CD4-positive, alpha-beta memory T cell (primary cell): ENCODE data around the gene SFXN5. TPM values are rescaled to one million over a fixed set of nuclear protein-coding genes. Genes with fewer than 3 reads are reported as not detected.
A peak's percentile ranks its signal among the peaks of the same experiment; 100 is the strongest.

Experiments
- CTCF ChIA-PET: fragments of 350-600 bp; sonication (Branson Sonifier 250); formaldehyde crosslinking; loops from one replicate; lab custom pipeline; 2021; ENCODE audit warnings: inconsistent platforms; ENCODE audit not compliant: partially characterized antibody; lab: Charles Lee
- POLR2A ChIA-PET: fragments of 350-600 bp; sonication (Branson Sonifier 250); formaldehyde crosslinking; loops from one replicate; lab custom pipeline; 2021; ENCODE audit not compliant: partially characterized antibody; lab: Charles Lee
- DNase-seq, 5 donors: peaks; one replicate each; pipeline versions ENCODE4 v3.0.0 to v3.0.0-alpha.2; 2020 to 2022; ENCODE audit warnings: mixed read lengths in 1 of 5
- H3K27ac ChIP-seq: one replicate; pipeline ENCODE4 v1.7.0; 2013; ENCODE audit warnings: low read depth, low read length
- H3K27me3 ChIP-seq: 2 replicates; pipeline ENCODE4 v1.7.0; 2013; ENCODE audit warnings: mild to moderate bottlenecking, low read length, moderate library complexity; ENCODE audit not compliant: insufficient read depth
- H3K36me3 ChIP-seq: 2 replicates; pipeline ENCODE4 v1.7.0; 2013; ENCODE audit warnings: mild to moderate bottlenecking, low read length, moderate library complexity; ENCODE audit not compliant: insufficient read depth
- H3K4me1 ChIP-seq: 2 replicates; pipeline ENCODE4 v1.7.0; 2013; ENCODE audit warnings: mild to moderate bottlenecking, low read length, moderate library complexity; ENCODE audit not compliant: insufficient read depth
- H3K4me3 ChIP-seq, 2 donors: one replicate each; pipeline ENCODE4 v1.7.0; 2013; ENCODE audit warnings: low read length in 2 of 2, mild to moderate bottlenecking in 1 of 2
- H3K9me3 ChIP-seq, 2 donors: one replicate each; pipeline ENCODE4 v1.7.0; 2013; ENCODE audit warnings: low read length in 2 of 2, control low read depth in 1 of 2; ENCODE audit not compliant: control insufficient read depth in 1 of 2
- H3K27ac Mint-ChIP-seq, 7 donors: one replicate each; pipeline ENCODE4 v1.8.0; 2020 to 2021; ENCODE audit warnings: mixed read lengths in 7 of 7, mild to moderate bottlenecking in 6 of 7, inconsistent platforms in 3 of 7, moderate library complexity in 3 of 7
- H3K27me3 Mint-ChIP-seq, 2 donors: one replicate each; pipeline ENCODE4 v1.8.0; 2020 to 2021; ENCODE audit warnings: mixed read lengths in 2 of 2
- H3K36me3 Mint-ChIP-seq, 2 donors: one replicate each; pipeline ENCODE4 v1.8.0; 2020 to 2021; ENCODE audit warnings: mixed read lengths in 2 of 2, inconsistent platforms in 1 of 2, mild to moderate bottlenecking in 1 of 2
- H3K4me1 Mint-ChIP-seq, 4 donors: one replicate each; pipeline ENCODE4 v1.8.0; 2020 to 2021; ENCODE audit warnings: mixed read lengths in 4 of 4, mild to moderate bottlenecking in 1 of 4
- H3K4me3 Mint-ChIP-seq, 8 donors: one replicate each; pipeline ENCODE4 v1.8.0; 2020 to 2021; ENCODE audit warnings: mixed read lengths in 8 of 8, mild to moderate bottlenecking in 7 of 8, moderate library complexity in 6 of 8, inconsistent platforms in 3 of 8
- H3K9me3 Mint-ChIP-seq, 8 donors: one replicate each; pipeline ENCODE4 v1.8.0; 2020 to 2021; ENCODE audit warnings: mixed read lengths in 8 of 8, mild to moderate bottlenecking in 5 of 8, inconsistent platforms in 3 of 8, moderate library complexity in 1 of 8
- intact Hi-C: fragments of 100-400 bp; cut with micrococcal nuclease; formaldehyde crosslinking; loops from one replicate; pipeline ENCODE4 v1.15.1; 2023
- polyA plus RNA-seq, 2 donors: library from polyadenylated mRNA; unstranded; fragments of 300-500 nt; fragmentation: Illumina TruSeq; gene quantifications; one replicate each; pipeline ENCODE4 v1.2.3, GENCODE V29; 2021
- total RNA-seq, 2 experiments: library from RNA; stranded (reverse); gene quantifications; one replicate each; pipeline ENCODE4 v1.2.3, GENCODE V29; 2021

SFXN5 gene
- total and polyA plus RNA-seq, 4 experiments from 2014 or later = 0.95 to 10.0 (median 4.1) TPM

GRCh38 chr2:73003027-73003426 is 68.5 kb downstream of the SFXN5 start:
- Mint-ChIP-seq H3K4me1 (no peaks in the 10 kb centered on the region), H3K27me3 (no peaks in the 10 kb centered on the region), H3K4me3 (no peak overlapping the region), H3K27ac (no peak overlapping the region), H3K36me3 (peaks cover 0 to under 1% of the 10 kb centered on the region in 2 donors), H3K9me3 (no peaks in the 10 kb centered on the region)
- ChIA-PET POLR2A (no interaction called here), CTCF (interaction anchor here (1.0 kb wide), 2 partner anchors 11 to 174 kb away, joined by 4 to 5 read pairs; no protein-coding TSS in a partner anchor)
- H3K9me3 ChIP-seq = no peaks in the 10 kb centered on the region
- H3K4me3 ChIP-seq = no peak overlapping the region
- H3K4me1 ChIP-seq = no peaks in the 10 kb centered on the region
- H3K36me3 ChIP-seq = no peaks in the 10 kb centered on the region
- no peak for DNase-seq
- intact Hi-C loops = no loop called here
- no peaks in the 10 kb centered on the region for H3K27me3 ChIP-seq
- no peak overlapping the region for H3K27ac ChIP-seq

GRCh38 chr2:73000808-73001570 is 70.5 kb downstream of the SFXN5 start:
- Histone ChIP-seq H3K36me3 (no peaks in the 10 kb centered on the region), H3K4me3 (no peak overlapping the region), H3K27me3 (no peaks in the 10 kb centered on the region), H3K4me1 (no peaks in the 10 kb centered on the region), H3K9me3 (no peaks in the 10 kb centered on the region), H3K27ac (no peak overlapping the region)
- H3K4me1 Mint-ChIP-seq = no peaks in the 10 kb centered on the region
- no peaks in the 10 kb centered on the region for H3K27me3 Mint-ChIP-seq
- DNase-seq = no peak
- intact Hi-C loops = no loop called here
- ChIA-PET POLR2A (no interaction called here), CTCF (interaction anchor here (10.8 kb wide), 1 partner anchor 175 kb away, joined by 184 read pairs; no protein-coding TSS in a partner anchor)
- no peak overlapping the region for H3K4me3 Mint-ChIP-seq
- H3K36me3 Mint-ChIP-seq = no peaks in the 10 kb centered on the region
- no peaks in the 10 kb centered on the region for H3K9me3 Mint-ChIP-seq
- H3K27ac Mint-ChIP-seq = peak overlapping the region in 1 of 7 donors; percentile 6

GRCh38 chr2:72999729-73000725 is 71.5 kb downstream of the SFXN5 start:
- CTCF ChIA-PET = interaction anchor here (10.8 kb wide), 1 partner anchor 176 kb away, joined by 184 read pairs; no protein-coding TSS in a partner anchor
- no peaks in the 10 kb centered on the region for H3K36me3 Mint-ChIP-seq

GRCh38 chr2:72998724-72999123 is 72.8 kb downstream of the SFXN5 start:
- no peak for DNase-seq
- Mint-ChIP-seq H3K36me3 (no peaks in the 10 kb centered on the region), H3K27me3 (no peaks in the 10 kb centered on the region), H3K4me3 (no peak overlapping the region), H3K9me3 (no peaks in the 10 kb centered on the region), H3K4me1 (no peaks in the 10 kb centered on the region), H3K27ac (no peak overlapping the region)
- POLR2A ChIA-PET = no interaction called here
- intact Hi-C loops = no loop called here
- no peak overlapping the region for H3K4me3 ChIP-seq
- H3K27me3 ChIP-seq = no peaks in the 10 kb centered on the region
- no peaks in the 10 kb centered on the region for H3K36me3 ChIP-seq
- no peak overlapping the region for H3K27ac ChIP-seq
- H3K4me1 ChIP-seq = no peaks in the 10 kb centered on the region
- CTCF ChIA-PET = interaction anchor here (0.6 to 10.8 kb wide), 2 partner anchors 177 to 181 kb away, joined by 3 to 184 read pairs; no protein-coding TSS in a partner anchor
- H3K9me3 ChIP-seq = no peaks in the 10 kb centered on the region

More at GRCh38 chr2:72999729-73000725, 71.5 kb downstream of the SFXN5 start:
- no peak overlapping the region for H3K27ac Mint-ChIP-seq
- intact Hi-C loops = no loop called here
- no peaks in the 10 kb centered on the region for H3K9me3 Mint-ChIP-seq
- Histone ChIP-seq H3K4me1 (no peaks in the 10 kb centered on the region), H3K9me3 (no peaks in the 10 kb centered on the region), H3K4me3 (no peak overlapping the region), H3K27ac (no peak overlapping the region), H3K36me3 (no peaks in the 10 kb centered on the region), H3K27me3 (no peaks in the 10 kb centered on the region)
- no peaks in the 10 kb centered on the region for H3K27me3 Mint-ChIP-seq
- no peak overlapping the region for H3K4me3 Mint-ChIP-seq
- POLR2A ChIA-PET = no interaction called here
- DNase-seq = no peak
- no peaks in the 10 kb centered on the region for H3K4me1 Mint-ChIP-seq

- H3K4me3 ChIP-seq = no peak overlapping the region
- H3K27me3 ChIP-seq = no peaks in the 10 kb centered on the region
- H3K4me3 Mint-ChIP-seq = no peak overlapping the region
- H3K27ac ChIP-seq = no peak overlapping the region
- H3K9me3 ChIP-seq = no peaks in the 10 kb centered on the region
- no peaks in the 10 kb centered on the region for H3K9me3 Mint-ChIP-seq
- H3K36me3 Mint-ChIP-seq = no peaks in the 10 kb centered on the region
- no peaks in the 10 kb centered on the region for H3K36me3 ChIP-seq
- CTCF ChIA-PET = interaction anchor here (1.5 to 10.8 kb wide), 3 partner anchors 11 to 178 kb away, joined by 3 to 184 read pairs (median 10); no protein-coding TSS in a partner anchor
- H3K4me1 ChIP-seq = no peaks in the 10 kb centered on the region
- no peaks in the 10 kb centered on the region for H3K27me3 Mint-ChIP-seq
- H3K4me1 Mint-ChIP-seq = no peaks in the 10 kb centered on the region
- DNase-seq = no peak
- H3K27ac Mint-ChIP-seq = no peak overlapping the region
- POLR2A ChIA-PET = no interaction called here
- intact Hi-C loops = no loop called here
These were observed 73.3 kb downstream of the SFXN5 start for GRCh38 chr2:72998234-72998651.

GRCh38 chr2:72996117-72996502 is 75.4 kb downstream of the SFXN5 start:
- POLR2A ChIA-PET = no interaction called here
- Mint-ChIP-seq H3K27me3 (no peaks in the 10 kb centered on the region), H3K4me1 (no peaks in the 10 kb centered on the region), H3K36me3 (no peaks in the 10 kb centered on the region), H3K9me3 (no peaks in the 10 kb centered on the region), H3K27ac (no peak overlapping the region), H3K4me3 (no peak overlapping the region)
- Histone ChIP-seq H3K27ac (no peak overlapping the region), H3K4me3 (no peak overlapping the region), H3K4me1 (no peaks in the 10 kb centered on the region), H3K27me3 (no peaks in the 10 kb centered on the region), H3K36me3 (no peaks in the 10 kb centered on the region), H3K9me3 (no peaks in the 10 kb centered on the region)
- intact Hi-C loops = no loop called here
- DNase-seq = no peak
- CTCF ChIA-PET = interaction anchor here (0.9 to 10.8 kb wide), 9 partner anchors 9 to 216 kb away, joined by 3 to 184 read pairs (median 5); no protein-coding TSS in a partner anchor
